Measurements from ENCODE around the gene PLXDC2. TPM values are rescaled to one million over a fixed set of nuclear protein-coding genes. Genes with fewer than 3 reads are reported as not detected.

Gene PLXDC2
- total RNA-seq, 1 experiment from 2014 or later: 0.20 TPM

- RAD21 ChIA-PET (ENCODE audit: low non-redundant PET in 1 of 2, low total read pairs in 2 of 2, uncharacterized antibody in 2 of 2, unreplicated experiment in 2 of 2): no interaction called here
- Histone ChIP-seq H3K27ac (ENCODE audit: low read depth, low read length) (no peak overlapping the region), H3K4me1 (ENCODE audit: control insufficient read depth in 1 of 2, insufficient read depth in 2 of 2, low read length in 2 of 2) (no peaks in the 10 kb centered on the region), H3K36me3 (ENCODE audit: control insufficient read depth in 1 of 2, insufficient read depth in 2 of 2, low read length in 2 of 2) (no peaks in the 10 kb centered on the region), H3K4me3 (replicated peaks in 1 of 2; ENCODE audit: low read depth in 1 of 2, low read length in 2 of 2) (no peak overlapping the region), H4K20me1 (ENCODE audit: insufficient read depth) (no peaks in the 10 kb centered on the region), H3K27me3 (ENCODE audit: insufficient read depth, low read length) (no peaks in the 10 kb centered on the region), H3K9ac (ENCODE audit: low read length) (no peak overlapping the region), H3K9me2 (ENCODE audit: insufficient read depth) (no peaks in the 10 kb centered on the region), H3K79me2 (ENCODE audit: insufficient read depth, low read length) (no peaks in the 10 kb centered on the region), H2AFZ (ENCODE audit: low read depth, low read length, poor library complexity, severe bottlenecking) (no peak overlapping the region), H3K9me3 (ENCODE audit: control insufficient read depth in 1 of 2, insufficient read depth in 1 of 2, low read depth in 1 of 2, low read length in 2 of 2) (peaks cover 12 to 20% of the 10 kb centered on the region in 2 experiments; a peak in 2 of 4 replicates), H3K4me2 (ENCODE audit: low read length) (no peak overlapping the region)
- CTCF ChIA-PET: no interaction called here
- DNase-seq (ENCODE audit: low read depth, low spot score) (no peak), ATAC-seq (no peak)
- BruUV-seq (replicated peaks): no TSS peak
- TF ChIP-seq SP1 (IDR thresholded peaks at IDR 0.05; ENCODE audit: low read depth) (no peak), CEBPB (IDR thresholded peaks at IDR 0.05; ENCODE audit: low read depth) (no peak), ZNF274 (IDR thresholded peaks at IDR 0.05; ENCODE audit: low read depth, low read length) (no peak), ELF1 (IDR thresholded peaks at IDR 0.05; ENCODE audit: borderline replicate concordance, low read depth) (no peak), ATF3 (IDR thresholded peaks at IDR 0.05) (no peak), MAX (IDR thresholded peaks at IDR 0.05) (no peak), TCF7L2 (IDR thresholded peaks at IDR 0.05; ENCODE audit: borderline replicate concordance, extremely low read depth, insufficient read depth, insufficient read length) (no peak), EZH2 (IDR thresholded peaks at IDR 0.05) (no peak), YY1 (IDR thresholded peaks at IDR 0.05; ENCODE audit: extremely low read depth, insufficient replicate concordance, low read depth, low read length) (no peak), FOSL1 (IDR thresholded peaks at IDR 0.05; ENCODE audit: low read depth) (no peak), POLR2AphosphoS5 (IDR thresholded peaks at IDR 0.05; ENCODE audit: low read depth, low read length) (no peak), JUND (IDR thresholded peaks at IDR 0.05) (no peak), ZFX (IDR thresholded peaks at IDR 0.05) (no peak), EGR1 (IDR thresholded peaks at IDR 0.05; ENCODE audit: low read depth) (no peak), SIN3A (IDR thresholded peaks at IDR 0.05; ENCODE audit: low read depth) (no peak), CBX3 (IDR thresholded peaks at IDR 0.05; ENCODE audit: low read depth) (no peak), SRF (IDR thresholded peaks at IDR 0.05; ENCODE audit: low read depth) (no peak), REST (IDR thresholded peaks at IDR 0.05; ENCODE audit: low read depth) (no peak)
- intact Hi-C loops (cut with micrococcal nuclease): no loop called here
- POLR2A ChIA-PET: no interaction called here
Observed at GRCh38 chr10:20215547-20216152, 399.4 kb downstream of the PLXDC2 start.

Measured in HCT116 (cell line).